Measurements from ENCODE around the gene ZNF12.

DNA sequence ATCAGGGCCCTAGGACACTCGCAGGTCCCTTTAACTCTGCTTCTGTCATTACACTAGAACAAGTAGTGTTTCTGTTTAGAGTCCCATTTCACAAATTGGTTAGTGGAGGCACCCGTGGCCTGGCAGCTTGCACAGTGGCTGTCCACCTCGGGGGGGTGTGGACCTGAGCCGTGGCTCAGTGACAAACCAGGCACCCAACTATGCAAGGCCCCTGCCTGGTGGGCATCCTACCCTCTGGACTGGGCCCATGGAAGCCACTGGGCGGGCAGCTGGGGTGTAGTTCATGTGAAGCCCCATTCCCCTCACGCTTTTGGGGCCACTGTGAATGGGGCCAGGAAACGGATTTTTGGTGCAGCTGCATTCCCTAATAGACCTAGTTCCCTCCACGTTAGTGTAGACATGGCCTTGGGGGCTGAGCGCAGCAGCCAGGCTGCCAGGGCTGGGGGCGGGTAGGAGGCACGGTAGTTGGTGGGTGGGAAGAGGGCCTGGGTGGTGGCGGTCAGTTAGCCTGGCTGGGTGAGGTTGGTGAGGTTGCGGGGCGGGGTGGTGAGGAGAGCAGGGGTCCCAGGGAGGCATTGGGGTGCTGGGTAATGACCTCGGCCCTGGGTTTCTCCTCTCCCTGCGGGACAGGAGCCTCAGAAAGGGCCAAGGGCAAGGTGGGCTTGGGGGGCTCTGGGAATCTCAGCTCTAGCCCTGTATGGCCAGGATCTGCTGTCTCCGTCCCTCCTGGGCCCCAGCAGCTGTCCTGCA is 50.9 kb downstream of the ZNF12 start:
- TF ChIP-seq, protein P1, sequence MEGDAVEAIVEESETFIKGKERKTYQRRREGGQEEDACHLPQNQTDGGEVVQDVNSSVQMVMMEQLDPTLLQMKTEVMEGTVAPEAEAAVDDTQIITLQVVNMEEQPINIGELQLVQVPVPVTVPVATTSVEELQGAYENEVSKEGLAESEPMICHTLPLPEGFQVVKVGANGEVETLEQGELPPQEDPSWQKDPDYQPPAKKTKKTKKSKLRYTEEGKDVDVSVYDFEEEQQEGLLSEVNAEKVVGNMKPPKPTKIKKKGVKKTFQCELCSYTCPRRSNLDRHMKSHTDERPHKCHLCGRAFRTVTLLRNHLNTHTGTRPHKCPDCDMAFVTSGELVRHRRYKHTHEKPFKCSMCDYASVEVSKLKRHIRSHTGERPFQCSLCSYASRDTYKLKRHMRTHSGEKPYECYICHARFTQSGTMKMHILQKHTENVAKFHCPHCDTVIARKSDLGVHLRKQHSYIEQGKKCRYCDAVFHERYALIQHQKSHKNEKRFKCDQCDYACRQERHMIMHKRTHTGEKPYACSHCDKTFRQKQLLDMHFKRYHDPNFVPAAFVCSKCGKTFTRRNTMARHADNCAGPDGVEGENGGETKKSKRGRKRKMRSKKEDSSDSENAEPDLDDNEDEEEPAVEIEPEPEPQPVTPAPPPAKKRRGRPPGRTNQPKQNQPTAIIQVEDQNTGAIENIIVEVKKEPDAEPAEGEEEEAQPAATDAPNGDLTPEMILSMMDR (IDR thresholded peaks at IDR 0.05) = no peak
- no peak for TF ChIP-seq POLR2A (IDR thresholded peaks at IDR 0.05)
